Progenitor cell of endocrine pancreas (in vitro differentiated cells): ENCODE data around the gene GRAMD1B. TPM values are rescaled to one million over a fixed set of nuclear protein-coding genes. Genes with fewer than 3 reads are reported as not detected.
A peak's percentile ranks its signal among the peaks of the same experiment; 100 is the strongest.

Experiments used
- DNase-seq: peaks from one replicate; pipeline ENCODE4 v3.0.0; 2021; ENCODE audit warnings: low spot score; ENCODE audit not compliant: unreplicated experiment
- H3K27ac Mint-ChIP-seq: 2 replicates; pipeline ENCODE4 v1.8.0; 2021; ENCODE audit warnings: mild to moderate bottlenecking, moderate library complexity, mixed read lengths
- H3K27me3 Mint-ChIP-seq: 2 replicates; pipeline ENCODE4 v1.8.0; 2021; ENCODE audit warnings: mixed read lengths
- H3K36me3 Mint-ChIP-seq: 2 replicates; pipeline ENCODE4 v1.8.0; 2022; ENCODE audit warnings: mixed read lengths; ENCODE audit not compliant: insufficient read depth
- H3K4me1 Mint-ChIP-seq: 2 replicates; pipeline ENCODE4 v1.8.0; 2021; ENCODE audit warnings: low read depth, mixed read lengths
- H3K4me3 Mint-ChIP-seq: 2 replicates; pipeline ENCODE4 v1.8.0; 2021; ENCODE audit warnings: low read depth, mild to moderate bottlenecking, moderate library complexity, mixed read lengths
- H3K9me3 Mint-ChIP-seq: 2 replicates; pipeline ENCODE4 v1.8.0; 2021; ENCODE audit warnings: low read depth, mixed read lengths
- total RNA-seq: library from RNA; stranded (reverse); gene quantifications from 2 replicates; pipeline ENCODE4 v1.2.1, GENCODE V29; 2021
- TF ChIP-seq, protein P1 (sequence below): fragments of 200-600 bp; sonication (generic); IDR thresholded peaks from one replicate; pipeline ENCODE4 v1.5.0; 2021; ENCODE audit warnings: antibody characterized with exemption, mild to moderate bottlenecking; ENCODE audit not compliant: unreplicated experiment

GRAMD1B gene
- total RNA-seq, 1 donor from 2014 or later: 4.5 TPM

GRCh38 chr11:123573286-123573685, 143.2 kb downstream of the GRAMD1B start:
- no peak for DNase-seq
- no peaks in the 10 kb centered on the region for H3K9me3 Mint-ChIP-seq
- no peaks in the 10 kb centered on the region for H3K36me3 Mint-ChIP-seq
- TF ChIP-seq, protein P1, sequence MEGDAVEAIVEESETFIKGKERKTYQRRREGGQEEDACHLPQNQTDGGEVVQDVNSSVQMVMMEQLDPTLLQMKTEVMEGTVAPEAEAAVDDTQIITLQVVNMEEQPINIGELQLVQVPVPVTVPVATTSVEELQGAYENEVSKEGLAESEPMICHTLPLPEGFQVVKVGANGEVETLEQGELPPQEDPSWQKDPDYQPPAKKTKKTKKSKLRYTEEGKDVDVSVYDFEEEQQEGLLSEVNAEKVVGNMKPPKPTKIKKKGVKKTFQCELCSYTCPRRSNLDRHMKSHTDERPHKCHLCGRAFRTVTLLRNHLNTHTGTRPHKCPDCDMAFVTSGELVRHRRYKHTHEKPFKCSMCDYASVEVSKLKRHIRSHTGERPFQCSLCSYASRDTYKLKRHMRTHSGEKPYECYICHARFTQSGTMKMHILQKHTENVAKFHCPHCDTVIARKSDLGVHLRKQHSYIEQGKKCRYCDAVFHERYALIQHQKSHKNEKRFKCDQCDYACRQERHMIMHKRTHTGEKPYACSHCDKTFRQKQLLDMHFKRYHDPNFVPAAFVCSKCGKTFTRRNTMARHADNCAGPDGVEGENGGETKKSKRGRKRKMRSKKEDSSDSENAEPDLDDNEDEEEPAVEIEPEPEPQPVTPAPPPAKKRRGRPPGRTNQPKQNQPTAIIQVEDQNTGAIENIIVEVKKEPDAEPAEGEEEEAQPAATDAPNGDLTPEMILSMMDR: no peak
- no peak overlapping the region for H3K4me3 Mint-ChIP-seq
- H3K4me1 Mint-ChIP-seq: no peaks in the 10 kb centered on the region
- H3K27me3 Mint-ChIP-seq: peaks cover 22% of the 10 kb centered on the region
- no peak overlapping the region for H3K27ac Mint-ChIP-seq

GRCh38 chr11:123575441-123575840, 145.4 kb downstream of the GRAMD1B start:
- no peaks in the 10 kb centered on the region for H3K4me1 Mint-ChIP-seq
- no peak overlapping the region for H3K27ac Mint-ChIP-seq
- TF ChIP-seq, protein P1: no peak
- H3K4me3 Mint-ChIP-seq: no peak overlapping the region
- no peak for DNase-seq
- H3K36me3 Mint-ChIP-seq: no peaks in the 10 kb centered on the region
- H3K27me3 Mint-ChIP-seq: peaks cover 26% of the 10 kb centered on the region
- H3K9me3 Mint-ChIP-seq: no peaks in the 10 kb centered on the region

GRCh38 chr11:123576082-123576481, 146.0 kb downstream of the GRAMD1B start:
- H3K36me3 Mint-ChIP-seq: no peaks in the 10 kb centered on the region
- no peak overlapping the region for H3K4me3 Mint-ChIP-seq

GRCh38 chr11:123576501-123576900, 146.4 kb downstream of the GRAMD1B start:
- no peaks in the 10 kb centered on the region for H3K9me3 Mint-ChIP-seq
- no peak overlapping the region for H3K27ac Mint-ChIP-seq
- no peaks in the 10 kb centered on the region for H3K36me3 Mint-ChIP-seq
- H3K4me3 Mint-ChIP-seq: no peak overlapping the region
- TF ChIP-seq, protein P1: no peak
- DNase-seq: no peak
- H3K4me1 Mint-ChIP-seq: peaks cover 5% of the 10 kb centered on the region
- peaks cover 33% of the 10 kb centered on the region for H3K27me3 Mint-ChIP-seq

More at GRCh38 chr11:123576082-123576481, 146.0 kb downstream of the GRAMD1B start:
- no peak overlapping the region for H3K27ac Mint-ChIP-seq
- no peaks in the 10 kb centered on the region for H3K9me3 Mint-ChIP-seq
- peaks cover 30% of the 10 kb centered on the region for H3K27me3 Mint-ChIP-seq
- TF ChIP-seq, protein P1: no peak
- peaks cover 4% of the 10 kb centered on the region for H3K4me1 Mint-ChIP-seq
- DNase-seq: no peak

- TF ChIP-seq, protein P1: peak; percentile 90
- no peak overlapping the region for H3K27ac Mint-ChIP-seq
- no peaks in the 10 kb centered on the region for H3K36me3 Mint-ChIP-seq
- H3K4me3 Mint-ChIP-seq: no peak overlapping the region
- no peaks in the 10 kb centered on the region for H3K9me3 Mint-ChIP-seq
- peak; percentile 81 for DNase-seq
- peaks cover 7% of the 10 kb centered on the region for H3K4me1 Mint-ChIP-seq
- peaks cover 35% of the 10 kb centered on the region for H3K27me3 Mint-ChIP-seq
These were observed 147.1 kb downstream of the GRAMD1B start for GRCh38 chr11:123577081-123577598.
